ENCODE results near the gene PAGR1. TPM values are rescaled to one million over a fixed set of nuclear protein-coding genes. Genes with fewer than 3 reads are reported as not detected.

PAGR1 gene
- total RNA-seq, 1 donor from 2014 or later: 26.4 TPM

- Mint-ChIP-seq H3K9me3 (ENCODE audit: low read depth) (no peaks in the 10 kb centered on the region), H3K27ac (no peak overlapping the region), H3K4me1 (ENCODE audit: low read depth) (peaks cover 26% of the 10 kb centered on the region), H3K27me3 (no peaks in the 10 kb centered on the region), H3K4me3 (ENCODE audit: low read depth) (peak overlapping the region; percentile 76), H3K36me3 (ENCODE audit: insufficient read depth) (peaks cover 8% of the 10 kb centered on the region)
- no peak for DNase-seq (ENCODE audit: low spot score, unreplicated experiment)
- no peak for TF ChIP-seq CTCF (IDR thresholded peaks at IDR 0.05; ENCODE audit: unreplicated experiment)
Observed at GRCh38 chr16:29806641-29807425, 9.1 kb upstream of the PAGR1 start.

- Mint-ChIP-seq H3K27ac (peak overlapping the region; percentile 93), H3K9me3 (ENCODE audit: low read depth) (no peaks in the 10 kb centered on the region), H3K27me3 (no peaks in the 10 kb centered on the region), H3K36me3 (ENCODE audit: insufficient read depth) (peaks cover 8% of the 10 kb centered on the region), H3K4me1 (ENCODE audit: low read depth) (peaks cover 28% of the 10 kb centered on the region), H3K4me3 (ENCODE audit: low read depth) (peak overlapping the region; percentile 76)
- TF ChIP-seq CTCF (IDR thresholded peaks at IDR 0.05; ENCODE audit: unreplicated experiment): peak; percentile 57
- DNase-seq (ENCODE audit: low spot score, unreplicated experiment): peak; percentile 55
Observed at GRCh38 chr16:29807426-29808218, 8.3 kb upstream of the PAGR1 start.

GRCh38 chr16:29808219-29808900 is 7.6 kb upstream of the PAGR1 start:
- peaks cover 30% of the 10 kb centered on the region for H3K4me1 Mint-ChIP-seq (ENCODE audit: low read depth)
- peak overlapping the region; percentile 46 for H3K27ac Mint-ChIP-seq
- TF ChIP-seq CTCF (IDR thresholded peaks at IDR 0.05; ENCODE audit: unreplicated experiment): no peak
- H3K36me3 Mint-ChIP-seq (ENCODE audit: insufficient read depth): peaks cover 8% of the 10 kb centered on the region
- DNase-seq (ENCODE audit: low spot score, unreplicated experiment): no peak
- H3K9me3 Mint-ChIP-seq (ENCODE audit: low read depth): no peaks in the 10 kb centered on the region
- H3K27me3 Mint-ChIP-seq: peaks cover 4% of the 10 kb centered on the region
- H3K4me3 Mint-ChIP-seq (ENCODE audit: low read depth): peak overlapping the region; percentile 76

GRCh38 chr16:29809031-29809747 is 6.8 kb upstream of the PAGR1 start:
- H3K36me3 Mint-ChIP-seq (ENCODE audit: insufficient read depth): peaks cover 8% of the 10 kb centered on the region
- no peak for DNase-seq (ENCODE audit: low spot score, unreplicated experiment)
- H3K4me3 Mint-ChIP-seq (ENCODE audit: low read depth): peak overlapping the region; percentile 50
- TF ChIP-seq CTCF (IDR thresholded peaks at IDR 0.05; ENCODE audit: unreplicated experiment): no peak
- H3K27me3 Mint-ChIP-seq: peaks cover 8% of the 10 kb centered on the region
- H3K27ac Mint-ChIP-seq: peak overlapping the region; percentile 45
- H3K9me3 Mint-ChIP-seq (ENCODE audit: low read depth): no peaks in the 10 kb centered on the region
- H3K4me1 Mint-ChIP-seq (ENCODE audit: low read depth): peaks cover 28% of the 10 kb centered on the region
